ENCODE measurements around the gene RIMBP2. TPM values are rescaled to one million over a fixed set of nuclear protein-coding genes. Genes with fewer than 3 reads are reported as not detected.
"Not testable (repeated sequence)": the region's sequence is repeated elsewhere in the genome, so short reads cannot be mapped to it uniquely, and the experiment has no call there.

Gene RIMBP2
- total and polyA plus RNA-seq, 9 of the 15 experiments (the other 6 are each of a cell fraction or from before 2014, with no cell fraction given): not detected

GRCh38 chr12:130689408-130690405 lies 26.4 kb downstream of the RIMBP2 start (continued):
- TF ChIP-seq PTTG1 (tag; IDR thresholded peaks at IDR 0.05; ENCODE audit: low read depth): no peak
- no peak for TF ChIP-seq NFXL1 (CRISPR knock-in tag; IDR thresholded peaks at IDR 0.05)
- TF ChIP-seq HDAC1 (IDR thresholded peaks at IDR 0.05): no peak
- no peak for TF ChIP-seq NEUROD1 (IDR thresholded peaks at IDR 0.05; ENCODE audit: borderline replicate concordance, low read depth, low read length, partially characterized antibody)
- no peak for TF ChIP-seq RERE (CRISPR knock-in tag; IDR thresholded peaks at IDR 0.05; ENCODE audit: borderline replicate concordance)
- TF ChIP-seq HNRNPL (IDR thresholded peaks at IDR 0.05; ENCODE audit: low read depth, low read length): no peak
- no peak for TF ChIP-seq ZSCAN32 (CRISPR knock-in tag; IDR thresholded peaks at IDR 0.05)
- no peak for TF ChIP-seq ELF2 (CRISPR knock-in tag; IDR thresholded peaks at IDR 0.05)
- TF ChIP-seq RAD21 (CRISPR knock-in tag; conservative IDR thresholded peaks at IDR 0.05 in 1 of 2, IDR thresholded peaks at IDR 0.05 in 1 of 2): no peak

GRCh38 chr12:130688999-130689398 lies 27.1 kb downstream of the RIMBP2 start:
- H3K4me3 ChIP-seq; H3K27ac ChIP-seq (ENCODE audit: extremely low read depth, low read depth, low read length); H4K20me1 ChIP-seq (replicated peaks; ENCODE audit: control insufficient read depth, insufficient read depth, low read length); H2AFZ ChIP-seq (ENCODE audit: low read depth, low read length); intact Hi-C loops (cut with micrococcal nuclease); CTCF ChIA-PET (ENCODE audit: low intra/inter-chr PET ratio); POLR2A ChIA-PET; FAIRE-seq; DNase-seq (ENCODE audit: extremely low read depth in 1 of 4, low spot score in 3 of 4); ATAC-seq; H3K9me1 ChIP-seq (ENCODE audit: control insufficient read depth, insufficient read depth, low read length); H3K36me3 ChIP-seq (ENCODE audit: control insufficient read depth, insufficient read depth, low read length); H3K4me1 ChIP-seq (replicated peaks in 1 of 2; ENCODE audit: control insufficient read depth in 2 of 2, insufficient read depth in 2 of 2, low read length in 2 of 2); H3K9ac ChIP-seq (ENCODE audit: insufficient read depth in 1 of 2, low read depth in 2 of 2, low read length in 2 of 2); in situ Hi-C loops (cut with MboI); H3K4me2 ChIP-seq (ENCODE audit: insufficient read depth, low read length); H3K9me3 ChIP-seq (replicated peaks; ENCODE audit: control insufficient read depth, insufficient read depth, low read depth, low read length); BruUV-seq (replicated peaks); H3K79me2 ChIP-seq (ENCODE audit: control insufficient read depth, insufficient read depth, low read length): not testable (repeated sequence)
- 1% methylated on average over 16 of the region's 16 CpGs for WGBS (ENCODE audit: insufficient coverage, low coverage, missing lambda C conversion rate)
- H3K27me3 ChIP-seq (ENCODE audit: control insufficient read depth in 2 of 2, insufficient read depth in 2 of 2, low read length in 2 of 2): peaks cover 51 to 73% of the 10 kb centered on the region in 2 experiments

All from K562 (cell line).